Tibial artery (tissue), 4 donors: ENCODE data around the gene NDUFB5.
A peak's percentile ranks its signal among the peaks of the same experiment; 100 is the strongest.

Source experiments
- DNase-seq, 2 donors: peaks; one replicate each; pipeline ENCODE4 v3.0.0-alpha.2; 2019
- H3K27ac ChIP-seq, 2 donors: fragments of 200-600 bp; sonication (generic) in 1 of 2; 1 replicate in 1 of 2; 2 replicates in 1 of 2; pipeline ENCODE4 v1.5.1; 2018 to 2019; ENCODE audit warnings: mild to moderate bottlenecking in 1 of 2
- H3K27me3 ChIP-seq, 2 donors: fragments of 200-600 bp; sonication (generic) in 1 of 2; one replicate each; pipeline versions ENCODE4 v1.5.1 to v1.6.0; 2016 to 2019
- H3K36me3 ChIP-seq, 3 donors: fragments of 200-600 bp; sonication (generic) in 2 of 3; one replicate each; pipeline ENCODE4 v1.5.1; 2016 to 2019; ENCODE audit warnings: mild to moderate bottlenecking in 2 of 3
- H3K4me1 ChIP-seq, 4 donors: fragments of 200-600 bp; sonication (generic) in 2 of 4; 1 replicate in 3 of 4; 2 replicates in 1 of 4; pipeline ENCODE4 v1.5.1; 2016 to 2019
- H3K4me3 ChIP-seq, 2 donors: fragments of 200-600 bp; sonication (generic) in 1 of 2; 1 replicate in 1 of 2; 2 replicates in 1 of 2; pipeline ENCODE4 v1.5.1; 2018 to 2019; ENCODE audit warnings: mild to moderate bottlenecking in 2 of 2
- H3K9me3 ChIP-seq, 3 donors: fragments of 200-600 bp; sonication (generic) in 1 of 3; one replicate each; pipeline ENCODE4 v1.5.1; 2016 to 2019
- CTCF ChIP-seq, 2 experiments: fragments of 200-600 bp in 1 of 2; fragments of 450-650 bp in 1 of 2; IDR thresholded peaks; one replicate each; pipeline ENCODE4 v1.5.1; 2017 to 2019; ENCODE audit warnings: antibody characterized with exemption in 2 of 2, mild to moderate bottlenecking in 1 of 2, moderate library complexity in 1 of 2
- intact Hi-C: fragments of 100-400 bp; cut with DNase I; formaldehyde crosslinking; loops from one replicate; pipeline ENCODE4 v1.15.0; 2023; ENCODE audit warnings: low total_unique reads

The NDUFB5 gene

GRCh38 chr3:179565496-179565895 lies 39.1 kb upstream of the NDUFB5 start:
- peaks cover under 1 to 8% (median 7%) of the 10 kb centered on the region in 3 donors for H3K36me3 ChIP-seq
- TF ChIP-seq CTCF (IDR thresholded peaks at IDR 0.05), result no peak
- peaks cover 0 to 15% (median 8%) of the 10 kb centered on the region in 4 donors for H3K4me1 ChIP-seq
- no peak overlapping the region for H3K27ac ChIP-seq
- no peaks in the 10 kb centered on the region for H3K27me3 ChIP-seq
- no peak overlapping the region for H3K4me3 ChIP-seq
- DNase-seq, result no peak
- intact Hi-C loops, result loop anchor here (10.0 kb wide), 1 partner anchor 221 kb away; the partner anchor contains the start of gene MFN1
- H3K9me3 ChIP-seq, result no peaks in the 10 kb centered on the region

GRCh38 chr3:179580992-179581391 lies 23.6 kb upstream of the NDUFB5 start:
- peaks cover 45 to 94% (median 60%) of the 10 kb centered on the region in 3 donors for H3K36me3 ChIP-seq
- TF ChIP-seq CTCF (IDR thresholded peaks at IDR 0.05), result no peak
- no peak for DNase-seq
- intact Hi-C loops, result no loop called here
- H3K9me3 ChIP-seq, result no peaks in the 10 kb centered on the region
- H3K4me1 ChIP-seq, result no peaks in the 10 kb centered on the region
- H3K4me3 ChIP-seq, result no peak overlapping the region
- no peaks in the 10 kb centered on the region for H3K27me3 ChIP-seq
- no peak overlapping the region for H3K27ac ChIP-seq

DNA sequence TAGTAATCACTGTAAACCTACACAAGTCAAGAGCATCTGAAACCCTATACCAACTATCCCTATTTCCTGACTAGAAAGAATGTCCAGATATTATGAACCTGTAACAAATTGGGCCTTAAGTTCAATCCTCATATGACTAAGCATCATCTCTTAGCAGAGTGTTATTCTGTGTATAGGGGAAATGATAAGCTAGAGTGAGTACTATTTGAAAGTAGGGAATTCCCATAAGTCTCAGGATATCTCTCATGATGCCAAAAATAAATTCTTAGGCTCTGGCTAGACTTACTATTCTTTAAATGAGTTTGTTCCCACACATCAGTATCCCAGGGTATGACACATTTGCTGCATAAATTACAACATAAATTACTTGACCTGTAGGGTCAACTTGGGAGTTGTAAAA lies 15.5 kb upstream of the NDUFB5 start:
- H3K4me1 ChIP-seq, result peaks cover 0 to 15% (median 2%) of the 10 kb centered on the region in 4 donors
- DNase-seq, result no peak
- no peaks in the 10 kb centered on the region for H3K9me3 ChIP-seq
- H3K4me3 ChIP-seq, result no peak overlapping the region
- H3K27ac ChIP-seq, result no peak overlapping the region
- H3K36me3 ChIP-seq, result peaks cover 24 to 99% (median 81%) of the 10 kb centered on the region in 3 donors
- no peak for TF ChIP-seq CTCF (IDR thresholded peaks at IDR 0.05)
- intact Hi-C loops, result no loop called here
- no peaks in the 10 kb centered on the region for H3K27me3 ChIP-seq

- no peak for DNase-seq
- no peak overlapping the region for H3K4me3 ChIP-seq
- intact Hi-C loops, result no loop called here
- peaks cover 24 to 99% (median 83%) of the 10 kb centered on the region in 3 donors for H3K36me3 ChIP-seq
- TF ChIP-seq CTCF (IDR thresholded peaks at IDR 0.05), result no peak
- peaks cover 0 to 15% (median 2%) of the 10 kb centered on the region in 4 donors for H3K4me1 ChIP-seq
- H3K27ac ChIP-seq, result peak overlapping the region in 1 of 2 donors; percentile 37
- H3K27me3 ChIP-seq, result no peaks in the 10 kb centered on the region
- no peaks in the 10 kb centered on the region for H3K9me3 ChIP-seq
Observed at GRCh38 chr3:179590669-179591068, 13.9 kb upstream of the NDUFB5 start.

DNA sequence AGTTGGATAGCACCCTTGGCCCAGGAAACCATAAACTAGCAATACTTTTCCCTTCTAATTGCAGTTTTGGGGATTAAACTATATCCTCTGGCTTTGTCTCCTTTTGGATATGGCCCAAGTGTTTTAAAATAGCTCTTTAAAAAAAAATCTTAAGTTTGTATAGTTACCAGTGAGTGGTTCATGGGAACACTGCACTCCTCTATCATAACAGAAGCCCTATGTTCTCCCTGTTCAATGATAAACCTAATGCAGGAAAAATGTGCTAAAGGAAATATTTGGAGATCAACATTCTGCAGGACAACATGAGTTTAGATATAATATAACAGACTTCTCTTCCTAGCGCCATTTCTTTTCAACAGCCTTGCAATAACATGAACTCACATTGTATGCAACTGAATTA lies 13.3 kb upstream of the NDUFB5 start:
- Histone ChIP-seq H3K27ac (peak overlapping the region in 1 of 2 donors; percentile 37), H3K36me3 (peaks cover 25 to 99% (median 78%) of the 10 kb centered on the region in 3 donors), H3K4me3 (no peak overlapping the region), H3K9me3 (no peaks in the 10 kb centered on the region), H3K27me3 (no peaks in the 10 kb centered on the region), H3K4me1 (peaks cover 0 to 15% (median 2%) of the 10 kb centered on the region in 4 donors)
- no peak for DNase-seq
- TF ChIP-seq CTCF (IDR thresholded peaks at IDR 0.05), result no peak
- intact Hi-C loops, result no loop called here

- Histone ChIP-seq H3K27me3 (no peaks in the 10 kb centered on the region), H3K36me3 (peaks cover 40 to 77% (median 63%) of the 10 kb centered on the region in 3 donors), H3K4me1 (peaks cover 0 to 10% (median 8%) of the 10 kb centered on the region in 4 donors), H3K27ac (no peak overlapping the region), H3K9me3 (no peaks in the 10 kb centered on the region), H3K4me3 (no peak overlapping the region)
- no peak for DNase-seq
- intact Hi-C loops, result no loop called here
- no peak for TF ChIP-seq CTCF (IDR thresholded peaks at IDR 0.05)
Observed at GRCh38 chr3:179599531-179599930, 5.1 kb upstream of the NDUFB5 start.
